Right lobe of liver (tissue), 4 donors: ENCODE results near the gene KRTAP5-6.
"Not testable (repeated sequence)": the region's sequence is repeated elsewhere in the genome, so short reads cannot be mapped to it uniquely, and the experiment has no call there.

Experiments used
- POLR2A ChIP-seq: fragments of 450-650 bp; IDR thresholded peaks from one replicate; pipeline ENCODE4 v1.6.1; 2017; ENCODE audit warnings: antibody characterized with exemption, mild to moderate bottlenecking
- TF ChIP-seq, protein P1 (sequence below), 4 donors: fragments of 200-600 bp in 3 of 4; fragments of 450-650 bp in 1 of 4; IDR thresholded peaks; one replicate each; pipeline versions ENCODE4 v1.5.1 to v1.8.0; 2016 to 2022; ENCODE audit warnings: antibody characterized with exemption in 4 of 4, mild to moderate bottlenecking in 2 of 4
- donor health status: DM: no; HTN: no; CAD: no.
- donor health status: DM: no; HTN: no; CAD: no.
- donor health status: DM: no; HTN: yes; CAD: no.

DNA sequence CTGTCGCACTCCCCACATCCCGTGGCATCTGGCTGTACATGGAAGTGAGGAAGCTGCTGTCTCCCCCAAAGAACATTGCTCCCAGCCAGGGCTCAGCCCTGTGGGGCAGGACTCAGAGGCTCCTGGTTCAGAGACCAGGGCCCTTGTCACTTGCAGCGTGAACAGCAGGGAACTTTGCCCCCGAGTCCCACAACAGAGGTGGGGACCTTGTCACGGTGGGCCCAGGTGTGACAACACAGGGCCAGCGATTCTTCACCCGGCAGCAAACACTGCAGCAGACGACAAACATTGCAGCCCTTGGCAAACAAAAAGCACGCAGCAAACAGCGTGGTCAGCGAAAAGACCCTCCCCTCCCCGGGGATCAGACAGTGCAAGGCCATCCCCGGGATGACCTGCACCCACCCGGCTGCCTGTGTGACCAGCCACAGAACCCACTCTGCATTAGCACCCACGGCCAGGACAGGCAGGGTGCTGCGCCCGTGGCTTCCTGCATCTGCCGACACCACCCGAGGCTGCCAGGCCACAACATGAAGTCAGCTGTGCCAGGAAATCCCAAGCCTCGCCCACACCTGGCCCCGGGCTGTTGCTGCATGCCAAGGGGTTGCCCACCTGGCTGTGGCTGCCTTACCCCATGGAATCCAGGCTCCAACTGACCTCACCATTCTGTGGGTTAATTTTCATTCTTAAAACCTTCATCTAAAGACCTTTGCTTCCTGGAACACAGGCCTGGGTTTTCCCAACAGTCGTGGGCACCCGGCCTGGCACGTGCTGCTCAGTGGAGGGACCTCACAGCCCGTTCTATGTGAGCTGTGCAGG is 35.3 kb upstream of the KRTAP5-6 start:
- TF ChIP-seq, protein P1, sequence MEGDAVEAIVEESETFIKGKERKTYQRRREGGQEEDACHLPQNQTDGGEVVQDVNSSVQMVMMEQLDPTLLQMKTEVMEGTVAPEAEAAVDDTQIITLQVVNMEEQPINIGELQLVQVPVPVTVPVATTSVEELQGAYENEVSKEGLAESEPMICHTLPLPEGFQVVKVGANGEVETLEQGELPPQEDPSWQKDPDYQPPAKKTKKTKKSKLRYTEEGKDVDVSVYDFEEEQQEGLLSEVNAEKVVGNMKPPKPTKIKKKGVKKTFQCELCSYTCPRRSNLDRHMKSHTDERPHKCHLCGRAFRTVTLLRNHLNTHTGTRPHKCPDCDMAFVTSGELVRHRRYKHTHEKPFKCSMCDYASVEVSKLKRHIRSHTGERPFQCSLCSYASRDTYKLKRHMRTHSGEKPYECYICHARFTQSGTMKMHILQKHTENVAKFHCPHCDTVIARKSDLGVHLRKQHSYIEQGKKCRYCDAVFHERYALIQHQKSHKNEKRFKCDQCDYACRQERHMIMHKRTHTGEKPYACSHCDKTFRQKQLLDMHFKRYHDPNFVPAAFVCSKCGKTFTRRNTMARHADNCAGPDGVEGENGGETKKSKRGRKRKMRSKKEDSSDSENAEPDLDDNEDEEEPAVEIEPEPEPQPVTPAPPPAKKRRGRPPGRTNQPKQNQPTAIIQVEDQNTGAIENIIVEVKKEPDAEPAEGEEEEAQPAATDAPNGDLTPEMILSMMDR (IDR thresholded peaks at IDR 0.05) = not testable (repeated sequence)
- TF ChIP-seq POLR2A = peak; percentile 30
